ENCODE results near the gene KATNB1.

The KATNB1 gene

GRCh38 chr16:57757326-57757786, 21.8 kb downstream of the KATNB1 start:
- H3K9me3 Mint-ChIP-seq = no peaks in the 10 kb centered on the region
- no peak overlapping the region for H3K27ac Mint-ChIP-seq
- no peaks in the 10 kb centered on the region for H3K4me1 Mint-ChIP-seq
- no peaks in the 10 kb centered on the region for H3K27me3 Mint-ChIP-seq
- no peak overlapping the region for H3K4me3 Mint-ChIP-seq
- peak; percentile 91 for DNase-seq
- H3K36me3 Mint-ChIP-seq = no peaks in the 10 kb centered on the region
- CTCF ChIA-PET = interaction anchor here (0.6 to 1.8 kb wide), 14 partner anchors 10 to 318 kb away, joined by 3 to 8 read pairs (median 3); no protein-coding TSS in a partner anchor

- Mint-ChIP-seq H3K4me3 (no peak overlapping the region), H3K9me3 (no peaks in the 10 kb centered on the region), H3K4me1 (no peaks in the 10 kb centered on the region), H3K27ac (no peak overlapping the region), H3K27me3 (no peaks in the 10 kb centered on the region), H3K36me3 (no peaks in the 10 kb centered on the region)
- no peak for DNase-seq
- CTCF ChIA-PET = interaction anchor here (0.9 to 1.8 kb wide), 9 partner anchors 9 to 238 kb away, joined by 3 to 8 read pairs (median 3); no protein-coding TSS in a partner anchor
Measured at GRCh38 chr16:57757883-57758282, 22.3 kb downstream of the KATNB1 start.

- Mint-ChIP-seq H3K9me3 (no peaks in the 10 kb centered on the region), H3K4me1 (no peaks in the 10 kb centered on the region), H3K27me3 (no peaks in the 10 kb centered on the region), H3K36me3 (no peaks in the 10 kb centered on the region), H3K4me3 (no peak overlapping the region), H3K27ac (no peak overlapping the region)
- no peak for DNase-seq
- CTCF ChIA-PET = interaction anchor here (0.9 to 1.8 kb wide), 6 partner anchors 9 to 182 kb away, joined by 3 to 8 read pairs (median 3); no protein-coding TSS in a partner anchor
Measured at GRCh38 chr16:57758331-57759117, 23.0 kb downstream of the KATNB1 start.

DNA sequence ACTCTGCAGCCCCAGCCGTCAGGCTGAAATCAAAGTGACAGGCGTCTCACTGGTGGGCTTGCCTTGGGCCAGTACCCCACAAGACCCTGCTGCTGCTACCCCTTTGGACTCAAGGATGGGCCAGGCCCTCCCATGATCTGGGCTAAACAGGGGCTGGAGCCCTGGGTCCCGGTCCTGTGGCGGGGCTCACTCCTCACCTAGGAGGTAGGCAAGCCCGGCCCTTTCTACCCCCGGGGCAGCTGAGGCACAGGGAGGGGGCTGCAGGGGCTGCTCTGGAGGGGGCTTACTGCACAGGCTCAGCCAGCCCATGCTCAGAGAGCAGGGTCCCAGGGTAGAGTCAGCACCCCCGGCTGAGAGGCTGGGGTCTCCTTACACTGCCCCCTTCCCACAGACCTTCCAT, 23.6 kb downstream of the KATNB1 start:
- CTCF ChIA-PET = no interaction called here
- DNase-seq = no peak
- no peak overlapping the region for H3K27ac Mint-ChIP-seq
- H3K36me3 Mint-ChIP-seq = no peaks in the 10 kb centered on the region
- no peaks in the 10 kb centered on the region for H3K27me3 Mint-ChIP-seq
- H3K9me3 Mint-ChIP-seq = no peaks in the 10 kb centered on the region
- no peaks in the 10 kb centered on the region for H3K4me1 Mint-ChIP-seq
- no peak overlapping the region for H3K4me3 Mint-ChIP-seq

DNA sequence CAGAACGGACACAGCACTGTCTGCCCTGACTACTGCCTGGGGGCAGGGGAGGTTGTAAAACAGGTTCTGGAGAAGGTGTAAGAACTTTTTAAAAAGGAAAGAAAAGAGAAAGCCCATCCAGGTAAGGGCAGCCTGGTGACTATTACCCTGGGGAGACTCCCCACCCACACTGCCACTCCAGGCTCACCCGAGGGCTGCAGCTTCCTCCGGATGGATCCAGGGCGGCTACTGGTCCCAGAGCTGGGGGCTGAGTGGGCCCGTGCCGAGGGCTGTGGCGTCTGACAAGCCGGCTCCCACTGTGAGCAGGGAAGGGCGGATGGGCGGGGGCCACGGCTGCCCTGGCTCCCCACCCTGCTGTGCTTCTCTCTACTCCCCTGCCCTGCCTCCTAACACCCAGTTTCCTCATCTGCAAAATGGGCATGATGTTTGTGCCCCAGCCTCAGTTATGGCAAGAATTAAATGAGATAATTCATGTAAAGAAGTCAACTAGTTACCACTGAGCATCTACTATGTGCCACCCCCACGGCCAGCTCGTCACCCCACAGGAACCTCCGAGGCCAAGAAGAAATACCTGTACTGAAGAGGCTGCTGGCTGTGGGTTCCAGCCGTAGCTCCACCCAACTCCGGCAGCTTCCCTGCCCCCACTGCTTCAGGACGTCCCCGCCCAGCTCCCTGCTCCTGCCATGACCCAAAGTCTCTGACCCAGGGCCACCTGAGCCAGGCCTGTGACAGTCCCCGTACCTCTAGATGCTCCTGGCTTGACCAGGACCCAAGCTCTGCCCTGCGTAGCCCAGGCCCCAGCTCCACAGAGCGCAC, 24.2 kb downstream of the KATNB1 start:
- CTCF ChIA-PET = interaction anchor here (0.7 kb wide), 1 partner anchor 272 kb away, joined by 3 read pairs; no protein-coding TSS in a partner anchor
- no peak overlapping the region for H3K27ac Mint-ChIP-seq
- no peak for DNase-seq

GRCh38 chr16:57760357-57761160, 25.0 kb downstream of the KATNB1 start:
- CTCF ChIA-PET = interaction anchor here (0.7 kb wide), 1 partner anchor 272 kb away, joined by 3 read pairs; no protein-coding TSS in a partner anchor
- no peak overlapping the region for H3K4me3 Mint-ChIP-seq
- no peaks in the 10 kb centered on the region for H3K4me1 Mint-ChIP-seq
- no peaks in the 10 kb centered on the region for H3K27me3 Mint-ChIP-seq
- DNase-seq = no peak
- H3K36me3 Mint-ChIP-seq = no peaks in the 10 kb centered on the region
- H3K9me3 Mint-ChIP-seq = no peaks in the 10 kb centered on the region
- H3K27ac Mint-ChIP-seq = no peak overlapping the region

More for the DNA sequence above, 24.2 kb downstream of the KATNB1 start:
- no peaks in the 10 kb centered on the region for H3K9me3 Mint-ChIP-seq
- H3K36me3 Mint-ChIP-seq = no peaks in the 10 kb centered on the region
- no peaks in the 10 kb centered on the region for H3K4me1 Mint-ChIP-seq
- H3K4me3 Mint-ChIP-seq = no peak overlapping the region
- no peaks in the 10 kb centered on the region for H3K27me3 Mint-ChIP-seq

DNA sequence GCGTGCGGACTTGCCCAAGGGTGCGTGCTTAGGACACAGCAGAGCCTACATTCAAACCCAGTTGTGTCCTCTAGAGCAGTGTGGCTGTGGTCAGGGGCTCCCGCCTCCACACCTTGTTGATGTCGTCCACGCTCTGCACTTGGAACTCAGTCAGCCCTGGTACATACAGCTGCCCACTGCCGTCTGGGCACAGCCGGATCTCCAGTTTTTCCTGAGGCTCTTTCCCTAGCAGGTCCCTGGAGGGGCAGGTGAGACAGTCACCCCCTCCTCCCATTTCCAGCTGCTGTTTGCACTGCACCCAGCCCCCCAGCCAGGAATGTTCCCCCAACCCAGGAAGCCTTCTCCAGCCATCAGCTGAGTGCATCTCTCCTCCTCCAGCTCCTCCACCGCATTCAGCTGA, 25.7 kb downstream of the KATNB1 start:
- H3K4me1 Mint-ChIP-seq = no peaks in the 10 kb centered on the region
- H3K4me3 Mint-ChIP-seq = no peak overlapping the region
- DNase-seq = no peak
- CTCF ChIA-PET = no interaction called here
- H3K36me3 Mint-ChIP-seq = no peaks in the 10 kb centered on the region
- no peak overlapping the region for H3K27ac Mint-ChIP-seq
- no peaks in the 10 kb centered on the region for H3K9me3 Mint-ChIP-seq
- H3K27me3 Mint-ChIP-seq = no peaks in the 10 kb centered on the region

- H3K27me3 Mint-ChIP-seq = peaks cover 2% of the 10 kb centered on the region
- no peaks in the 10 kb centered on the region for H3K36me3 Mint-ChIP-seq
- no peaks in the 10 kb centered on the region for H3K9me3 Mint-ChIP-seq
- no peak overlapping the region for H3K27ac Mint-ChIP-seq
- H3K4me1 Mint-ChIP-seq = no peaks in the 10 kb centered on the region
- H3K4me3 Mint-ChIP-seq = no peak overlapping the region
- CTCF ChIA-PET = no interaction called here
- DNase-seq = no peak
Measured at GRCh38 chr16:57761957-57762356, 26.4 kb downstream of the KATNB1 start.

- H3K27ac Mint-ChIP-seq = peak overlapping the region; percentile 47
- CTCF ChIA-PET = no interaction called here
- no peaks in the 10 kb centered on the region for H3K36me3 Mint-ChIP-seq
- no peaks in the 10 kb centered on the region for H3K4me1 Mint-ChIP-seq
- H3K9me3 Mint-ChIP-seq = no peaks in the 10 kb centered on the region
- no peak for DNase-seq
- H3K4me3 Mint-ChIP-seq = no peak overlapping the region
- H3K27me3 Mint-ChIP-seq = peaks cover 6% of the 10 kb centered on the region
Measured at GRCh38 chr16:57762365-57763040, 26.9 kb downstream of the KATNB1 start.

GRCh38 chr16:57763285-57764005, 27.9 kb downstream of the KATNB1 start:
- H3K9me3 Mint-ChIP-seq = no peaks in the 10 kb centered on the region
- no peaks in the 10 kb centered on the region for H3K4me1 Mint-ChIP-seq
- H3K27ac Mint-ChIP-seq = no peak overlapping the region
- no peaks in the 10 kb centered on the region for H3K36me3 Mint-ChIP-seq
- H3K4me3 Mint-ChIP-seq = no peak overlapping the region
- peaks cover 6% of the 10 kb centered on the region for H3K27me3 Mint-ChIP-seq
- no peak for DNase-seq
- CTCF ChIA-PET = no interaction called here

- H3K4me3 Mint-ChIP-seq = no peak overlapping the region
- peaks cover 6% of the 10 kb centered on the region for H3K27me3 Mint-ChIP-seq
- no peaks in the 10 kb centered on the region for H3K36me3 Mint-ChIP-seq
- no peaks in the 10 kb centered on the region for H3K4me1 Mint-ChIP-seq
- H3K9me3 Mint-ChIP-seq = no peaks in the 10 kb centered on the region
- no peak overlapping the region for H3K27ac Mint-ChIP-seq
- DNase-seq = no peak
- CTCF ChIA-PET = no interaction called here
Measured at GRCh38 chr16:57764006-57764340, 28.4 kb downstream of the KATNB1 start.

- no peaks in the 10 kb centered on the region for H3K9me3 Mint-ChIP-seq
- CTCF ChIA-PET = no interaction called here
Measured at GRCh38 chr16:57764341-57765159, 29.0 kb downstream of the KATNB1 start.

More at GRCh38 chr16:57764341-57765159, 29.0 kb downstream of the KATNB1 start:
- Mint-ChIP-seq H3K36me3 (no peaks in the 10 kb centered on the region), H3K27ac (no peak overlapping the region), H3K4me3 (no peak overlapping the region), H3K4me1 (no peaks in the 10 kb centered on the region), H3K27me3 (peaks cover 6% of the 10 kb centered on the region)
- DNase-seq = peak; percentile 41

Data from activated naive CD4-positive, alpha-beta T cell treated with anti-CD3 and anti-CD28 coated beads, Interleukin-2, amount 10 ng/mL, durations not matched to agents 7 days and 5 days (primary cell).